HG03025 (cell line): Measurements from ENCODE around the gene OLFM1.
"Not testable (repeated sequence)": the region's sequence is repeated elsewhere in the genome, so short reads cannot be mapped to it uniquely, and the experiment has no call there.

Source experiments
- ATAC-seq: cut with Tn5 transposase; IDR thresholded peaks from one replicate; pipeline ENCODE4 v1.9.1; 2021; ENCODE audit warnings: mild to moderate bottlenecking, moderate library complexity; ENCODE audit not compliant: unreplicated experiment, low FRiP score

OLFM1 gene

GRCh38 chr9:135056541-135056940, 30.9 kb upstream of the OLFM1 start:
- ATAC-seq: no peak

- no peak for ATAC-seq
Measured at GRCh38 chr9:135060461-135061116, 26.9 kb upstream of the OLFM1 start.

GRCh38 chr9:135061441-135061840, 26.0 kb upstream of the OLFM1 start:
- no peak for ATAC-seq

DNA sequence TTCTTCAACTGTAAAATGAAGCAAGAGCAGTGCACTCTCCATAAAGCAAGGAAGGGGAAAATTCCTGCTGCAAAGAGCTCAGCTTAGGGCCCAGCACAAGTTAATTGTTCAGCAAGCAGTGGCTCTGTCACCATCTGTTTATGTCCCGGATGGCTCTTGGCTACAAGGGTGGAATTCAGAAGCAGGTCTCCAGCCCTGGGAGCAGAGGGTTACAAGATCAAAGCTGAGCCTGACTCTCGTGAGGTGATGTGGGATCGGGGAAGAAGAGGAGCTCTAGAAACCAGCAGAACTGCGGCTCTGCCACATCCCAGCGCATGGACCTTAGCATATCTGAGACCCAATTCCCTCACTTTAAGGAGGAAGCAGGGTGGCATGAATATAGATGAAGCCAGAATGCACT, 25.2 kb upstream of the OLFM1 start:
- no peak for ATAC-seq

- ATAC-seq: not testable (repeated sequence)
Measured at GRCh38 chr9:135063466-135063865, 24.0 kb upstream of the OLFM1 start.

DNA sequence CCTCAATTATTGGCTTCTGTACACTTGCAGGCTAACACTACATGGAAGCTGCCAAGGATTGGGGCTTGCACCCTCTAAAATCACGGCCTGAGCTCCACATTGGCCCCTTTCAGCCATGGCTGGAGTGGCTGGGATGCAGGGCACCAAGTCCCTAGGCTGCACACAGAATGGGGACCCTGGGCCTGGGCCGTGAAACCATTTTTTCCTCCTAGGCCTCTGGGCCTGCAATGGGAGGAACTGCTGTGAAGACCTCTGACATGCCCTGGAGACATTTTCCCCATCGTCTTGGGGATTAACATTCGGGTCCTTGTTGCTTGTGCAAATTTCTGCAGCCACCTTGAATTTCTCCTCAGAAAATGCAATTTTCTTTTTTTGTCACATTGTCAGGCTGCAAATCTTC, 23.6 kb upstream of the OLFM1 start:
- ATAC-seq: not testable (repeated sequence)

GRCh38 chr9:135065151-135065550, 22.3 kb upstream of the OLFM1 start:
- ATAC-seq: no peak

- no peak for ATAC-seq
Measured at GRCh38 chr9:135065804-135066203, 21.7 kb upstream of the OLFM1 start.

DNA sequence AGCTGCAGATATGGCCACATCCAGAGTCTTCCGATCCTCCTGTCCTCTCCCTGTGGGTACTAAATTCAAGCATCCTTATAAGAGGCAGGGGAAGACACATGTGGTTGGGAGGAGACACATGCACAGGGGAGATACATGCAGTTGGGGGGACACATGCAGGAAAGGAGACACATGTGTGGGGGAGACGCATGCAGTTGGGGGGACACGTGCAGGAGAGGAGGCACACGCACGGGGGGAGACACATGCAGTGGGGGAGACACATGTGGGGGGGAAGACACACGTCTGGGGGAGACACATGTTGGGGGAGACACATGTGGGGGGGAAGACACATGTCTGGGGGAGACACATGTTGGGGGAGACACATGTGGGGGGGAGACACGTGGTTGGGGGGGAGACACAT, 21.2 kb upstream of the OLFM1 start:
- ATAC-seq: no peak

GRCh38 chr9:135067096-135067710, 20.3 kb upstream of the OLFM1 start:
- ATAC-seq: no peak

DNA sequence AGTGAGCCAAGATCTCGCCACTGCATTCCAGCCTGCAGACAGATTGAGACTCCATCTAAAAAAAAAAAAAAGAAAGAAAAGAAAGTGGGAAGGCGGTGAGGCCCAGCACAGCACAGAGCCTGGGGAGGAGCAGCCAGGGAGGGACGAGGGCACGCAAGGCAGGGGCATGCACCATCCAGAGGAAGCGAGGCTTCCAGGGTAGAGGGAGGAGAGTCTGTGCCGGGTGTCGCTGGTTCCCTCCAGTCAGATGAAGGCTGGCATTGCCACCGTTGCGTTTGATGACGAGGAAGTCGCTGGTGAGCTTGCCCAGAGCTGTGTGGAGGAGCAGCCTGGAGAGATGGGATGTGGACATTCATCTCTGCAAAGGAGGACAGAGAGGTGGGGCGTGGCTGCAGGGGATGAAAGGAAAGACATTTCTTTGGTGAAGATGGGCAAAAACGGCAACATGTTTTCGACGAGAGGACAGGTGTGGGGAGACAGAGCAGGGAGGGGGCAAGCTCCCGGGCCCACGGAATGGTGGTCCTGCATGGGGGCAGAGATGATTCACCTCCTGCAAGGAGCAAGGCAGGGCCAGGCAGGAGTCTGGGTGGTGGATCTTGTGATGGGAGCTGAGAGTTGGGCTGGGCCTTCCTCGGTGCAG, 18.6 kb upstream of the OLFM1 start:
- no peak for ATAC-seq

DNA sequence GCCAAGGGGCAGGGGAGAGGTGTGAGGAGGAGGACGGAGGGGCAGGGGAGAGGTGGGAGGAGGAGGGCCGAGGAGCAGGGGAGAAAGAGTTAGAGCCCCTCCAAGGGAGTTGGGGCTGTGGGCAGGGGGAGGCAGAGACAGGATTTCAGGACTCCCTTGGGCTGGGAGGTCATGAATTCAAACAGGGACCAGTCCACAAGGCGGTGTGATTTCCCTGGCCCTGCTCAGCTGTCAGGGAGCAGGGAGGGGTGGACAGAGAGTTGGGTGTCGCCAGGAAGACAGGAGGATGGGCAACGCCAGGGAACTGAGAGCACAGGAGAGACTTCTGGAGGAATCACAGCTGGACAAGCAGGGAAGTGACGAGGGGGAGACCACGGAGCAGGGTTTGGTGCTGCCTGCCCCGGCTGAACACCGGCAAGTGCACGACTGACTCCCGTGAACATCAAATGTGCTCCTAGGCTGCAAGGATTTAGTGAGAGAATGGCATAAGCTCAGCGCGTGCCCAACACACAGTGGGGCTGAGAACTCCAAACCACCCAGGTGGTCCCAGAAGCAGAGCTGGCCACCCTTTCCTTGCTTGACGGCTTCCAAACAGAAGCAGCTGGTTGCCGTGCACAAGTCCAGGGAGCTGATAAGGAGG, 17.8 kb upstream of the OLFM1 start:
- no peak for ATAC-seq

DNA sequence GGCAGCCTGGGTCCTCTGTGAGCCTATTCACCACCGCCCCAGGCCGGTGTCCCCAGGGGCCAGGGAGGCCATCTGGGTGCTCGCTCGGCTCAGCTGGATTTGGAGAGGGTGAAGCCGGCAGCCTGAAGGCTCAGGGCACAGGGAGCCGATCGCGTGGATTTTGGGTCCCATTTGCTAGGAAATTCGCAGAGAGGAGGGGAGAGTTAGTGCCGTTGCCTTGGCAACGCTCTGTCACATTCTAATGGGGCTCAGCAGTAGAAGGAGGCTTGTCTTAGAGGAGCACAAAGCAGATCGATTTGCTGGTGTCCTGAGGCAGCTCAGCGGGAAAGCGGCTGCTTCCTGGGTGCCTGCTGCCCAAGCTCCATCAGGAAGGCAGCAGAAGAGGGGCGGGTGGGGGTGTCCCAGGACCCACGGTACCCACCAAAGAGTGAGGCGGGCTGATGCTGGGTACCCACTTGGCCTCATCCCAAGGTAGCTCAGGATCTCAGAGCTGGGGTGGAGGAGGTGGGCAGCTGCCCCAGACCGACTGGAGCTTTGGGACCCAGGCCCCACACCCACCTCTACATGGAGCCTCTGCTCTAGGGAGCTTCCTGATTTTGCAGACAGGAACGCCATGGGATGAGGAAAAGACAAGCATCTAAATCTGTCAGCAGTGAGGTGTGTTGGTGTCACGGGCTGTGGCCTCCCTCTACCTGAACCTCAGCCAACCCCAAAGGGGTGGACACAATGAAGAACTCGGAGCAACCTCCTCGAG, 17.1 kb upstream of the OLFM1 start:
- no peak for ATAC-seq

DNA sequence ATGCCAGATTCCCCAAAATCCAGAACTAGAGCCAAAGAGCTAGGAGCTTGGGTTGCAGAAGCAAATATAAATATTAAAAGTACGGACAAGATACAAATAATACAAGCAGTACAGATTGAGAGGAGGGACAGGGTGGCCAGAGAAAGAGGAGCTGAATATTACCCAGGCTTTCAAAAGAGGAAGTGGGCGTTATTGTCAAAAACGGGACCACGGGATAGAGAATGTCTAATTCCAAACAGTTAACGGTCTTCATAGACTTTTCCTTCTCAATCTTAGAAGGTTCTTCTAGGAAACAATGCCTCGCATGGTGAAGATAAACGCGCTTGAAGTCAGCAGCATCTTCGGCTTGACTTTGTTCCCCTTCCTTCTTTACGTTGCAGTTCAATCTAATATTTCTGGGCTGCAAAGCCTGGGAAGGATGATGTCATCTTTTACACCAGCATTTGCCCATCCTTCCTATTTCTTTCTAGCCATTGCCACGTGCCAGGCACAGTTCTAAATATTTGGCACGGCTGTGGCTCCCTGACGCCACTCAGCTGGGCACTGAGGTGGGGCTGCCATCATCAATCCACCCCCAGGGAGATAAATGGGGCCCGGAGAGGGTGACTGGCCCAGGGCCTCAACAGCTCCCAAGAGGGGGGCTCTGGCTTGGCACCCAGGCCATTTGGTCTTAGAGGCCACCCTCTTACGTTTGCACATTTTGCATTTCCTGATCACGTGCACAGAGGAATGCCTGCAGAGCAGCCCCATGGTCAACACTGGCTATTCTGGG, 16.3 kb upstream of the OLFM1 start:
- ATAC-seq: no peak

GRCh38 chr9:135073081-135073740, 14.3 kb upstream of the OLFM1 start:
- no peak for ATAC-seq

DNA sequence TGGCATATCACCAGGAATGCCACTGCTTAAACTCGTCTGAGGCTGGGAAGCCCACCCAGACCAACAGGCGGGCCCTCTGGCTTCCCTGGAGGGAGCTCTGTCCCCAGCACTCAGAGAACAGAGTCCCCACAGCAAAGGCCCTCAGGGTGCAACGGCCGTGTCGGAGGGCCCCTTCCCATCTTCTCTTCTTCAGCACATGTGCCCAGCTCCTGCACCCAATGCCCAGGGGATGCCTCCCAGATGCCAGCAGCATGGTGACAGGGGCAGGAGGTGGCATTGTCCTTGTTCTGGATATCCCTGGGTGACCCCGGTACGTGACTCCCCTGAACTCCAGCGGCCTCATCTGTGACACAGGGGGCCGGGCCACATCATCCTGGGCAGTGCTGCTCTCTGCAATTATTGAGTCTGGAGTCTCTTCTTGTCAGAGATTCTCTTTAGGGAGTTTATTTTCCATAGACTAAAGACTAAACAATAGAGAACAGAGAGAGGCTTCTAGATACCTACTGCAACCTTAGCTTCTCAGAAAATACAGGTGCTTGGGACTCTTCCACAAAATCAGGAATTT, 13.6 kb upstream of the OLFM1 start:
- no peak for ATAC-seq

- no peak for ATAC-seq
Measured at GRCh38 chr9:135074354-135075233, 12.9 kb upstream of the OLFM1 start.
